Measurements from ENCODE around the gene DOCK4. TPM values are rescaled to one million over a fixed set of nuclear protein-coding genes. Genes with fewer than 3 reads are reported as not detected.

DOCK4 gene
- total and polyA plus RNA-seq, 2 of the 8 experiments (the other 6 are each of a cell fraction or from before 2014, with no cell fraction given) = 5.1 to 23.6 TPM

DNA sequence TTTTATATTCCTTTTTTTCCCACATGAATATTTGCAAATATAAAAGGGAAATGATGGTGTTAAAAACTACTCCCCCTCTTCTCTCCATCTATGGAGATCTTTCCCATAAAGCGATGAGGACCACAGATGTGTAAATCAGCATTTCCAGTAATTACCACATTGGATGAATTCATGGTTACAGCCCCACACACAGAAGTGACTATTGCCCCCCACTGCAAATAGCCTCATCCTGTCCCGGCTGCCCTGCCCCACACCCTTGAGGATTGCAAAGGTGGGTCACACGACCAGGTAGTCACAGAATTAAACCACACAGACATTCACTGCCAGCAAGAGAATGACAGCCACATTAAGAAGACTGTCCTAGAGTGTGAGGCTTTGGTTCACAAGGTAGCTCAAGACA, 145.1 kb downstream of the DOCK4 start (continued):
- TF ChIP-seq, protein P1, sequence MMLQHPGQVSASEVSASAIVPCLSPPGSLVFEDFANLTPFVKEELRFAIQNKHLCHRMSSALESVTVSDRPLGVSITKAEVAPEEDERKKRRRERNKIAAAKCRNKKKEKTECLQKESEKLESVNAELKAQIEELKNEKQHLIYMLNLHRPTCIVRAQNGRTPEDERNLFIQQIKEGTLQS (IDR thresholded peaks at IDR 0.05; ENCODE audit: insufficient read depth, low read depth, low read length) = no peak

Measured in H1 (cell line).